GM21423 (cell line): ENCODE data around the gene MCM3AP.
"Not testable (repeated sequence)": the region's sequence is repeated elsewhere in the genome, so short reads cannot be mapped to it uniquely, and the experiment has no call there.

Experiments
- ATAC-seq: cut with Tn5 transposase; IDR thresholded peaks from one replicate; pipeline ENCODE4 v1.9.1; 2021; ENCODE audit warnings: mild to moderate bottlenecking, moderate library complexity; ENCODE audit not compliant: unreplicated experiment

The MCM3AP gene

DNA sequence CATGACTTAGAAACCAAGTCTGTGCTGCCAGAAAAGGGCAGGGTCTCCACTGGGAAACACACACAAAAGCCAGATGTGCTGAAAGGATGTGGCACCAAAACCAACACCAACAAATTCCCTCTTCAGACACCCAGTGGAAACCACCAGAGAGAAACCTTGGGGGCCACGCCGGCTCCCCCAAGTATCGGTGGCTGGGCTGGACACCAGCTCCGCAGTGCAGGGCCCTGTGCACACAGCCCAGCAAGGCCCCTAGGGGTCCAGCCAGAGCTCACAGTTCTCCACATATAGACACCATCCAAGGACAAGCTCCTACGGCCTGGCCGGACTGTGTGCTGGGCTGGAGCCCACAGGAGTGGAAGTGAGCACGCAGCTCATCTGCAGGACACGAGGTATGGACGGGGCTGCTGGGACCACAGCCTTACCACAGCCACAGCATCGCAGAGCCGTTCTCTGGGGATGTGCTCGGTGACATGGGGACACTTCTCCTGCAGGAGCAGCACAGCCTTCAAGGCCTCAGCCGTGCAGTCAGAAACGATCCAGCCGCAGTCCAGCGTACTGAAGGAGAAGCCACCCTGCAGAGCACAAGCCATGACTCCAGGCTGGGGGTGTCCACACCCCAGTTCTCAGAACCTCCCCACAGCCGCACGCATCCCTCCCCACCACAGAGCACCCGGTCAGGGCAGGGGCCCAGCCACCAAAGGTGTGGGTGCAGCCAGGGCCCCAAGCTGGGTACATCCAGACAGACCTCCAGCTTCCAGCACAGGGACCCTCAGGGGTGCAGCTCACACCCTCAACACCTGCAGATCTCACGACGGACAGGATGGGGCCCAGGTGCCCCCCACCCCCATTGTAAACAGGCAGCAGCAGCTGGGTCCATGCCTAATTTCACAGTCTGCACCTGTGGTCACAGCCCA lies 78.1 kb downstream of the MCM3AP start:
- no peak for ATAC-seq

DNA sequence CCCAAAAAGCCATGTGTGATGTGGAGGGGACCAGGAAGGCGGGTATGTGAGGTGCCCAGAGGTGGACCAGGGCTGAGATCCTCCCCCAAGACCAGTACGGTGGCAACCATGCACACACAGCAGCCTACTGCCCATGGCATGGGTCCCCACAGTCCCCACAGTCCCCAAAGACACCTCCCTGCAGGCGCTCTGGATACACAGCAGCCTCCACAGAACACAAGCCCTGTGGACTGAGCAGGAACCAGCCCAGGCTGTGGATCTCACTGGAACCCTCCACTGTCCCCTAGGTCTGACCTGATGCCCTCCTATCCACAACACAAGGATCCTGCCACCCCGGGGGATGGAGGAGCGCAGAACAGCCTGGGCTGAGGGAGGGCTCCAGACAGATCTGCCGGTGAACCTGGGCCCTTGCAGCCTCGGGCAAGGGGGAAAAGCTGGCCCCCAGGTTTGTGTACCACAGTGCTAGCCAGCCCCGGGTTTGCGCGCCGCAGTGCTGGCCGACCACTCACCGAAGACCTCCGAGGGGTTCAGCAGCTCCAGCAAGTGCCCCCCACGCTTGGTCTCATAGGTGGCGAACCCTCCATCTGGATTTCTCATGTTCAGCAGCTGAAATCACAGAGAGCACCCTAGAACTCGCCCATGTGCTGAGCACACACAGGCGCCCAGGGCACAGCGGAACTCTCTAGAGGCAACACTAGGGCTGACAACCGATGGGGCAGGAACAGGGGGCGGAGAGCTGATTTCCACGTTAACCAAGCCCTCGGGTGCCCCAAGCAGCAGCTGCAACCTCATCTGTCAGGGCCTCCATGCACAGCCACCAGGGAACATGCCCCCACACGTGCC lies 79.0 kb downstream of the MCM3AP start:
- no peak for ATAC-seq

DNA sequence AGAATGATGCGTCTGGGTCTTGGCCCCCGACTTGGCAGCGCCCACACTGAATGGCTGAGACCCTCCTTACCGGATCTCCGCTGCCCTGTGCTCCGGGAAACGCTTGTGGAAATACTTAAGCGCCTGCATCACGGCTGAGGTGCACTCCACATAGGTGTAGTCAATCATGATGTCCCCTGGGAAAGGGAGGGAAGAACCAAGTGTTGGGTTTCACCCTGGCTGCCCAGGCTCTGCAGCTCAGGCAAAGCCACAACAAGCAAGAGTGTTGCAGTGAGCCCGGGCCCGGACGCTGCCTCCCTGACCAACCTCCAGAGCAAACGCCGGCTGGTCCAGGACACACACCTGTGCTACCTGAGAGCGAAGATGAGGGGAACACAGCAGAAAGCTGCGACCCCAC lies 79.6 kb downstream of the MCM3AP start:
- no peak for ATAC-seq

DNA sequence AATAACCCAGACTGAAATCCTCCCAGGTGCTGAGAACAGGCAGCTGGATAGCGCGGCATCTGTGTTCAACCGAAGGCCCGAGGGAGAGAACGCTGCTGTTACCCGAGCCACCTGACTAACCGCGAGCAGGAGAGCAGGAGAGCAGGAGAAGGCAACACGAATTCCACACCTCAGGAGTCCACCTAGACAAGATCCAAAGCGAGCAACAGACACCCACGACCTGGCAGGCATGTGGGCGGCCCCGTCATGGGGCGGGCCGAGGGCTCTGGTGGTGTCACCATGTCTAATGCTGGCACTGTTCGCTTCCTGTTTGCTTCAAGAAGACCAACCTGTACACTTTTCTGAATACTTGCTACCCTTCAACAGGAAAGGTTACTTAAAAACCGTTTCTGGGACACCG lies 80.2 kb downstream of the MCM3AP start:
- no peak for ATAC-seq

GRCh38 chr21:46203203-46203600 lies 82.2 kb downstream of the MCM3AP start:
- no peak for ATAC-seq

GRCh38 chr21:46202592-46203202 lies 82.7 kb downstream of the MCM3AP start:
- ATAC-seq: no peak

- not testable (repeated sequence) for ATAC-seq
These were observed 84.3 kb downstream of the MCM3AP start for GRCh38 chr21:46200877-46201803.

DNA sequence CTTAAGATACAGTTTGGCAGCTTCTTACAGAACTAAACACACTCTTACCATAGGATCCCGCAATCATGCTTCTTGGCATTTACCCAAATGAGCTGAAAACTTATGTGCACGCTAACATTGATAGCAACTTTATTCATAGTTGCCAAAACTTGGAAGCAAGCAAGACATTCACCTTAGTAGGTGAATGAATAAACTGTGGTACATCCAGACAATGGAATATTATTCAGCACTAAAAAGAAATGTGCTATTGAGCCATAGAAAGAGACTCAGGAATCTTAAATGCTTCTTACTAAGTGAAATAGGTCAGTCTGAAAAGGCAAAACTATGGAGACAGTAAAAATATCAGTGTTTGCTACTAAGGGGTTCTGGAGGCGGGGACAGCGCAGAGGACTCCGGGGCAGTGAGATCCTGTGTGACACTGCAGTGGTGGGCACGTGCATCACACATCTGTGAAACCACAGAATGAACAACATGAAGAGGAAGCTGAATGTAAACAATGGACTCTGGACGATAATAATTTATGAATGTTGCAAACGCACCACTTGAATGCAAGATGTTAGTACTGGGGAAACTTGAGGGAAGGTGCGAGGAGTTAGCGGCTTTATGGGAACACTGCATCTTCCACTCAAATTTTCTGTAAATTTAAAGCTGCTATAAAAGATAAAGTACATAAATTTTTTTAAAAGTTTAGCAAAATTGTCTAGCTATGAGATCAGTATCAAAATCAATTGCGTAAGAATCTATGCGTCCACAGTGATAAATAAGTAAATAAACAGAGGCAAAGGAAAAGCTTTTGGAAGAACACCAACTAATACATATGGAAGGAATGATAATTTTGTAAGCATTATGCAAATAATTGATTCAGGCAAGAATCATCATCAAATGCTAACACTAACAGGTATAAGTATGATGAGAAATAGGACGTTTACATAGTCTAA lies 85.7 kb downstream of the MCM3AP start:
- no peak for ATAC-seq

DNA sequence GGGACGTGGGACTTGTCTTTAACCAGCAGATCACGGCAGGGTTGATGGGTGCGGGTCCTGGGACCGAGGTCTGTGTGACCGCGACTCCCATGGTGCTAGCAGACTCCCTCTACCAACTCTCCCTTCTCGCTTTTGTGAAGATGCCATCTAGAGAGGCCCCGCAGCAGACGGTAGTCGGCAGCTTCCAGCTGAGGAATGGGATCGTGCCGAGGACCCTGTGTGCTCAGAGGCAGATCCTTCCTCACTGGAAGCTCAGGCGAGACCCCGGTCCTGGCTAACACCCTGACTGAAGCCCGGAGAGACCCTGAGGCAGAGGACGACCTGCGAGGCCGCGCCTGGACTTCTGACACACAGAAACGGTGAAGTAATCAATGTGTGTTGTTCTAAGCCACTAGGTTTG lies 88.7 kb downstream of the MCM3AP start:
- ATAC-seq: no peak

DNA sequence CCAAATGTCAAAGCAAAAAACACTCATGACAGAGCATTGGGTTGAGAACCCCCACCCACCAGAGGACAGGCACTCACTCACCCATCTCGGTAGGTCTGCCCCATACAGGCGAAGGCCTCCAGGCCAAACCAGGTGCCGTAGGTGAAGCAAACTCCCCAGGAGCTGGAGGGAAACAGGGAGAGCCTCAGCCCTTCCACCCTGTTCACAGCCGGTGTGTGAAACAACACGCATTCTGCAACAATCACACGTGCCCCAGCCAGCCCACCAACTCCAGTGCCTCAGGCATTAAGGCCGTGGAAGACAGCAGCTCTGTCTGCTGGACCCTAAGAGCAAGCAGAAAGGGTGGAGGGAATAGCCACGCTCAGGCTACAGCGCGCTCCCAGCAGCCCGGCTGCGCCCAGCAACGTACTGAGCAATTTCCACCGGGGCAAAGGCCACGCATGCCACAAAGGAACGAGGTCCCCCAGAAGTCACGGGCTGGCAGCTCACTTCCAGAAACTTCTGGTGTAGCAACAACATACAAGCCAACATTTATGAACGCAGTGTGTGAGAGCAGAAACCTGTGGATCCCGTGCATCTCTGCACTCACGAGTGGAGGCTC lies 89.7 kb downstream of the MCM3AP start:
- ATAC-seq: no peak

DNA sequence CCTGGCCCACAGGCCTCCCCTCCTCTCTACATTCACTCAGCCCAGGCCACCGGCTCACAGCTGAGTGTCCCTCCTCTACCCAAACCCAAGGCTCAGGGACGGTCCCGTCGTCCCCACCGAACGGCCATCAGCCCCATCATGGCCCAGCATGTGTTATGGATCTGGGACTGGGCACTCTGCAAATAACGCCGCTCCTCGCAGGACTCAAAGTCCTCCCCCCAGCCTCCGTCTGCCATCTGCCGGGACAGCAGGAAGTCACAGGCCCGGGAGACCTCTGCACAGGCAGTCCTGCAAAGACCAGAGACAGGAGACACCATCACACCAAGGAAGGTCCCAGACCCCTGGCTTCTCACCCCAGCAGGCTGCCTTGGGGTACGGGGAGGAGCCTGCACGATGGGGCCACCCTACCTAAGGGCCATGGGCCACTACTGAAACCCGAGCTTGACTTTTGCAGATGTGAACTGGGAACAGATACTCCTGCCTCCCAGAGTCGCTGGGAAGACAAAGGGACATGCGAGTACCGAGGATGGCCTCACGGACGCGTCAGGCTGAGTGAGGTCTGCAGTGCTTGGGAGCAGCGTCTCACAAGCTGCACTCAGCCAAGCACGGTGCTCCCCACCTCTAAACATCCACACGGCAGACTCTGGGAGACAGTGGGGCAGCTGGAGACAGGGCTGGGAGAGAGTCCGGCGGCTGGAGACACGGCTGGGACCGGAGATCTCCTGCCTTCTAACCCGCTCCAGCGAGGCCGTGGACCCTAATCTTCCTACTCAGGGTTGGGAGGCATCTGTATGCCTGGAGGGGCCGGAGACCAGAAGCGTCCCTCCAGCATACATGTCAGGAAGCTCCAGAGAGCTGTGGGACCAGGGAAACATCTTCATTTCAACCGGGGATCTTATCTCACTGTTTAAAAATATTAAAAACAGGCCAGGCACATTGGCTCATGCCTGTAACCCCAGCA lies 90.8 kb downstream of the MCM3AP start:
- no peak for ATAC-seq

GRCh38 chr21:46193829-46194373 lies 91.5 kb downstream of the MCM3AP start:
- no peak for ATAC-seq

- ATAC-seq: no peak
These were observed 93.5 kb downstream of the MCM3AP start for GRCh38 chr21:46191686-46192575.

DNA sequence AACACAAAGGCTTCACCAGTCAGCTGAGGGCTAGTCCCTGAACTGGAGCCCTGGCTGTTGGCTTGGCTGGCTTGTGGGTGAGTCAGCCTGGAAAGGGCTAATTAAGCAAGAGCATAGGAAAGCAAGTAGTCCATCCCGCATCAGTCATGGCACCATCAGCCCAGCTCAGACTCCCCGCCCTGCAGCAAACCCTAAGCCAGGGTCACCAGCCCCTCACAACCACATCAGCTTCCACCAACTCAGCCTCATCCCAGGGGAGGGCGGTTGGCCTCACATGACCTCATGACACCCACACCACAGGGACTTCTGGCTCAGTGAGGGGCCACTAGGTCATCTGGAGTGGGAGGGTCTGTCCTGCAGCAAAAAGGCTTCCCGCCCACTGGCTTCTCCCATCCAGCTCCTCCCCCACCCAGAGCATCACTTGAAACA lies 94.1 kb downstream of the MCM3AP start:
- no peak for ATAC-seq

GRCh38 chr21:46190491-46191131 lies 94.8 kb downstream of the MCM3AP start:
- no peak for ATAC-seq

DNA sequence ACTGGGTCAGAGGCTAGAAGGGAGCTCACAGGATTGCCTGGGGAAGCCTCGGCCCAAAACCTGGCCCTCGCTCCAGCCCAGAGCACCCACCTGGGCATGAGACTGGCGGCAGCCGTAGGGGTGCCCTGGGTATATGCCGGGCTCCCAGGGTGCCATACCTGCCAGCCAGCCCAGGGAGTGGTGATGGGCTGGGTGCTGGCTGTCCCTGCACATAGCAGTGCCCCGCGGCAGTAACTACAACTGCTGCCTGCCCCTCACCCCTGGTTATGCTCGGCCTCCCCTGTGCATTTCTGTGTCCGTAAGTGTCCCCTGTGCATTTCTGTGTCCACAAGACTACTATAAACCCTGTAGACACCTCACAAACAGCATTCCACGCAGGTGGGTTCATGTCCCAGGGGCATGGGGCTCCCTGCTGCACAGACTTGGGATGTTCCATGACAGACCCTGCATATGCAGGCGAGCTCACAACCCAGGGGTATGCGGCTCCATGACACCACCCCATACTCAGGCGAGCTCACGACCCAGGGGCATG lies 95.4 kb downstream of the MCM3AP start:
- no peak for ATAC-seq
